H9 (cell line): ENCODE results near the gene SMYD4. TPM values are rescaled to one million over a fixed set of nuclear protein-coding genes. Genes with fewer than 3 reads are reported as not detected.

Source experiments
- DNase-seq: peaks from one replicate; pipeline ENCODE4 v3.0.0-alpha.2; 2017
- H2AFZ ChIP-seq: one replicate; pipeline ENCODE4 v1.6.1; 2013; ENCODE audit warnings: mild to moderate bottlenecking, low read length, control low read depth, moderate library complexity
- H2AK5ac ChIP-seq: 2 replicates; pipeline ENCODE4 v1.6.1; 2013; ENCODE audit warnings: low read length, control low read depth, mixed read lengths; ENCODE audit not compliant: insufficient read length
- H2BK120ac ChIP-seq: one replicate; pipeline ENCODE4 v1.6.1; 2013; ENCODE audit warnings: low read depth, mild to moderate bottlenecking, low read length, control low read depth, inconsistent platforms; ENCODE audit not compliant: poor library complexity, severe bottlenecking
- H2BK12ac ChIP-seq: 2 replicates; pipeline ENCODE4 v1.6.1; 2013; ENCODE audit warnings: low read length, control low read depth, mixed read lengths, low read depth; ENCODE audit not compliant: insufficient read length
- H2BK15ac ChIP-seq: 2 replicates; pipeline ENCODE4 v1.6.1; 2013; ENCODE audit warnings: low read depth, low read length, control low read depth
- H2BK20ac ChIP-seq: one replicate; pipeline ENCODE4 v1.6.1; 2013; ENCODE audit warnings: low read depth, mild to moderate bottlenecking, low read length, control low read depth, inconsistent platforms; ENCODE audit not compliant: poor library complexity, severe bottlenecking
- H2BK5ac ChIP-seq: 2 replicates; pipeline ENCODE4 v1.6.1; 2013; ENCODE audit warnings: low read length, control low read depth, mixed read lengths; ENCODE audit not compliant: insufficient read length
- H3K14ac ChIP-seq: 2 replicates; pipeline ENCODE4 v1.6.1; 2013; ENCODE audit warnings: low read length, control low read depth; ENCODE audit not compliant: insufficient read depth
- H3K18ac ChIP-seq: 2 replicates; pipeline ENCODE4 v1.6.1; 2013; ENCODE audit warnings: low read depth, mild to moderate bottlenecking, mixed read lengths, low read length, control low read depth; ENCODE audit not compliant: insufficient read length
- H3K23ac ChIP-seq: 2 replicates; pipeline ENCODE4 v1.6.1; 2013; ENCODE audit warnings: low read length, control low read depth, mixed read lengths, low read depth; ENCODE audit not compliant: insufficient read length
- H3K23me2 ChIP-seq: 2 replicates; pipeline ENCODE4 v1.6.1; 2013; ENCODE audit warnings: low read depth, mild to moderate bottlenecking, mixed read lengths, low read length, control low read depth; ENCODE audit not compliant: insufficient read length, poor library complexity, severe bottlenecking
- H3K27ac ChIP-seq: 2 replicates; pipeline ENCODE4 v1.5.1; 2013; ENCODE audit warnings: low read length, control low read depth, mixed read lengths, low read depth; ENCODE audit not compliant: insufficient read length
- H3K27me3 ChIP-seq: 2 replicates; pipeline ENCODE4 v1.6.1; 2013; ENCODE audit warnings: low read length, control low read depth, inconsistent platforms; ENCODE audit not compliant: insufficient read depth
- H3K4ac ChIP-seq: 2 replicates; pipeline ENCODE4 v1.6.1; 2013; ENCODE audit warnings: low read depth, mild to moderate bottlenecking, control low read depth, inconsistent platforms, low read length, moderate library complexity
- H3K4me1 ChIP-seq: 2 replicates; pipeline ENCODE4 v1.6.1; 2013; ENCODE audit warnings: low read length, control low read depth, inconsistent platforms; ENCODE audit not compliant: insufficient read depth
- H3K4me2 ChIP-seq: 2 replicates; pipeline ENCODE4 v1.6.1; 2013; ENCODE audit warnings: low read length, control low read depth, mixed read lengths; ENCODE audit not compliant: insufficient read length, insufficient read depth
- H3K56ac ChIP-seq: 2 replicates; pipeline ENCODE4 v1.6.1; 2013; ENCODE audit warnings: low read depth, mild to moderate bottlenecking, mixed read lengths, low read length, control low read depth; ENCODE audit not compliant: insufficient read length
- H3K79me1 ChIP-seq: 2 replicates; pipeline ENCODE4 v1.6.1; 2013; ENCODE audit warnings: low read depth, mild to moderate bottlenecking, moderate library complexity, low read length, control low read depth, inconsistent platforms; ENCODE audit not compliant: insufficient read depth, poor library complexity, severe bottlenecking
- H3K79me2 ChIP-seq: 2 replicates; pipeline ENCODE4 v1.6.1; 2013; ENCODE audit warnings: low read length, control low read depth, inconsistent platforms; ENCODE audit not compliant: insufficient read depth
- H3K9ac ChIP-seq: 2 replicates; pipeline ENCODE4 v1.6.1; 2013; ENCODE audit warnings: low read length, control low read depth, mixed read lengths; ENCODE audit not compliant: insufficient read length; ENCODE audit errors: extremely low read depth
- H3K9me3 ChIP-seq: one replicate; pipeline ENCODE4 v1.6.1; 2013; ENCODE audit warnings: low read depth, low read length, inconsistent platforms; ENCODE audit not compliant: control insufficient read depth
- H3T11ph ChIP-seq: one replicate; pipeline ENCODE4 v1.6.1; 2013; ENCODE audit warnings: mild to moderate bottlenecking, low read length, control low read depth, inconsistent platforms
- H4K20me1 ChIP-seq: one replicate; pipeline ENCODE4 v1.6.1; 2013; ENCODE audit not compliant: control insufficient read depth, insufficient read length, insufficient read depth
- H4K5ac ChIP-seq: 2 replicates; pipeline ENCODE4 v1.6.1; 2013; ENCODE audit warnings: low read depth, mild to moderate bottlenecking, mixed read lengths, low read length, control low read depth; ENCODE audit not compliant: insufficient read length
- H4K8ac ChIP-seq: replicated peaks from 2 replicates; pipeline ENCODE4 v1.6.1; 2013; ENCODE audit warnings: low read length, control low read depth, mixed read lengths, low read depth; ENCODE audit not compliant: insufficient read length
- H4K91ac ChIP-seq: 2 replicates; pipeline ENCODE4 v1.6.1; 2013; ENCODE audit warnings: low read depth, mild to moderate bottlenecking, moderate library complexity, mixed read lengths, low read length, control low read depth; ENCODE audit not compliant: insufficient read length
- H3K27ac Mint-ChIP-seq, 3 experiments: 2 replicates in 2 of 3; 3 replicates in 1 of 3; pipeline ENCODE4 v1.8.0; 2020 to 2021; ENCODE audit warnings: mixed read lengths in 3 of 3, mild to moderate bottlenecking in 1 of 3, moderate library complexity in 1 of 3
- H3K27me3 Mint-ChIP-seq: 2 replicates; pipeline ENCODE4 v1.8.0; 2021; ENCODE audit warnings: low read depth, mild to moderate bottlenecking, moderate library complexity, mixed read lengths
- H3K36me3 Mint-ChIP-seq, 3 experiments: 2 replicates in 2 of 3; 3 replicates in 1 of 3; pipeline ENCODE4 v1.8.0; 2020 to 2021; ENCODE audit warnings: low read depth in 3 of 3, mixed read lengths in 3 of 3; ENCODE audit not compliant: insufficient read depth in 1 of 3
- H3K4me1 Mint-ChIP-seq, 2 experiments: 2 replicates each; pipeline ENCODE4 v1.8.0; 2020; ENCODE audit warnings: mixed read lengths in 2 of 2
- H3K4me3 Mint-ChIP-seq, 2 experiments: 2 replicates in 1 of 2; 3 replicates in 1 of 2; pipeline ENCODE4 v1.8.0; 2020 to 2021; ENCODE audit warnings: mild to moderate bottlenecking in 2 of 2, mixed read lengths in 2 of 2, moderate library complexity in 1 of 2
- H3K9me3 Mint-ChIP-seq, 2 experiments: 2 replicates in 1 of 2; 3 replicates in 1 of 2; pipeline ENCODE4 v1.8.0; 2020; ENCODE audit warnings: mild to moderate bottlenecking in 2 of 2, mixed read lengths in 2 of 2, moderate library complexity in 1 of 2
- CTCF ChIP-seq: fragments of 200-600 bp; sonication (generic); conservative IDR thresholded peaks from 3 replicates; pipeline ENCODE4 v1.8.0; 2021; ENCODE audit warnings: antibody characterized with exemption, mild to moderate bottlenecking
- WGBS: extraction: QIAGEN DNeasy Blood & Tissue Kit; methylation state at CpG from one replicate; pipeline ENCODE4 v1.1.7; 2013; ENCODE audit warnings: missing lambda C conversion rate, low lambda C conversion rate, mixed read lengths; ENCODE audit not compliant: insufficient read length; ENCODE audit errors: extremely low coverage; 5-methylcytosine and 5-hydroxymethylcytosine counted together
- total RNA-seq: library from RNA; stranded (reverse); gene quantifications from 2 replicates; pipeline ENCODE4 v1.2.1, GENCODE V29; 2021

Gene SMYD4
- total RNA-seq, 1 experiment from 2014 or later: 28.8 TPM

DNA sequence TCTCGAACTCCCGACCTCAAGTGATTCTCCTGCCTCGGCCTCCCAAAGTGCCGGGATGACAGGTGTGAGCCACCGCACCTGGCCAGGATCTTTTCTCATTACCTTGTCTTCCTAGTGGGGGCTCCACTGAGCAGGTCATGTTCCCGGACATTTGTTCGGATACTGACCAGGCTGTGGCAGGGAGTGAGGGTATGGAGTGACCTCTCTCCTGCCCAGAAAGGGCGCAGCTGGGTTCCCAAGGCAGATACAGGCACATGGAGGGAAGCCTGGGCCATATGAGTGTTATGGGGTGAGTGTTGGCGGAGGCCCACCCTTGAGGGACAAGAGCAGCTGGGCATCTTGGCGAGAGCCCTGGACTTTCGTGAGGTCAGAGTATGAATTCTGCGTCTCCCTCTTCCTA lies 62.3 kb downstream of the SMYD4 start:
- H3K4me2 ChIP-seq: no peak overlapping the region
- H4K91ac ChIP-seq: no peak overlapping the region
- no peak overlapping the region for H2BK15ac ChIP-seq
- H3K23ac ChIP-seq: no peak overlapping the region
- WGBS: no CpG with 5 or more reads among the region's 12 CpGs
- TF ChIP-seq CTCF: peak; percentile 38; the same call in 1 of the 3 replicates
- H3K9me3 ChIP-seq: no peaks in the 10 kb centered on the region
- Mint-ChIP-seq H3K4me3 (no peak overlapping the region), H3K9me3 (no peaks in the 10 kb centered on the region), H3K27ac (no peak overlapping the region), H3K4me1 (peaks cover 27 to 29% of the 10 kb centered on the region in 2 experiments), H3K36me3 (peaks cover 2 to 12% (median 8%) of the 10 kb centered on the region in 3 experiments; a peak in 6 of 7 replicates), H3K27me3 (peaks cover 2% of the 10 kb centered on the region; the same call in 1 of the 2 replicates)
- H3K18ac ChIP-seq: no peak overlapping the region
- no peak overlapping the region for H2BK20ac ChIP-seq
- no peaks in the 10 kb centered on the region for H3K27me3 ChIP-seq
- H3K56ac ChIP-seq: no peak overlapping the region
- no peak overlapping the region for H3K27ac ChIP-seq
- H2BK5ac ChIP-seq: no peak overlapping the region
- H2AFZ ChIP-seq: no peak overlapping the region
- no peaks in the 10 kb centered on the region for H3K23me2 ChIP-seq
- H3K4ac ChIP-seq: no peak overlapping the region
- no peaks in the 10 kb centered on the region for H3K79me1 ChIP-seq
- no peak overlapping the region for H2AK5ac ChIP-seq
- DNase-seq: no peak
- no peak overlapping the region for H2BK12ac ChIP-seq
- no peak overlapping the region for H4K8ac ChIP-seq
- H3K9ac ChIP-seq: no peak overlapping the region
- no peaks in the 10 kb centered on the region for H4K20me1 ChIP-seq
- no peak overlapping the region for H4K5ac ChIP-seq
- peaks cover 6% of the 10 kb centered on the region; the same call in 1 of the 2 replicates for H3K4me1 ChIP-seq
- H3K14ac ChIP-seq: no peak overlapping the region
- H3K79me2 ChIP-seq: no peaks in the 10 kb centered on the region
- no peak overlapping the region for H2BK120ac ChIP-seq
- no peak overlapping the region for H3T11ph ChIP-seq
